H9 (cell line): ENCODE results near the gene TINAG. TPM values are rescaled to one million over a fixed set of nuclear protein-coding genes. Genes with fewer than 3 reads are reported as not detected.

ENCODE experiments used
- DNase-seq: peaks from one replicate; pipeline ENCODE4 v3.0.0-alpha.2; 2017
- H2AFZ ChIP-seq: one replicate; pipeline ENCODE4 v1.6.1; 2013; ENCODE audit warnings: mild to moderate bottlenecking, low read length, control low read depth, moderate library complexity
- H2AK5ac ChIP-seq: 2 replicates; pipeline ENCODE4 v1.6.1; 2013; ENCODE audit warnings: low read length, control low read depth, mixed read lengths; ENCODE audit not compliant: insufficient read length
- H2BK120ac ChIP-seq: one replicate; pipeline ENCODE4 v1.6.1; 2013; ENCODE audit warnings: low read depth, mild to moderate bottlenecking, low read length, control low read depth, inconsistent platforms; ENCODE audit not compliant: poor library complexity, severe bottlenecking
- H2BK12ac ChIP-seq: 2 replicates; pipeline ENCODE4 v1.6.1; 2013; ENCODE audit warnings: low read length, control low read depth, mixed read lengths, low read depth; ENCODE audit not compliant: insufficient read length
- H2BK15ac ChIP-seq: 2 replicates; pipeline ENCODE4 v1.6.1; 2013; ENCODE audit warnings: low read depth, low read length, control low read depth
- H2BK20ac ChIP-seq: one replicate; pipeline ENCODE4 v1.6.1; 2013; ENCODE audit warnings: low read depth, mild to moderate bottlenecking, low read length, control low read depth, inconsistent platforms; ENCODE audit not compliant: poor library complexity, severe bottlenecking
- H2BK5ac ChIP-seq: 2 replicates; pipeline ENCODE4 v1.6.1; 2013; ENCODE audit warnings: low read length, control low read depth, mixed read lengths; ENCODE audit not compliant: insufficient read length
- H3K14ac ChIP-seq: 2 replicates; pipeline ENCODE4 v1.6.1; 2013; ENCODE audit warnings: low read length, control low read depth; ENCODE audit not compliant: insufficient read depth
- H3K18ac ChIP-seq: 2 replicates; pipeline ENCODE4 v1.6.1; 2013; ENCODE audit warnings: low read depth, mild to moderate bottlenecking, mixed read lengths, low read length, control low read depth; ENCODE audit not compliant: insufficient read length
- H3K23ac ChIP-seq: 2 replicates; pipeline ENCODE4 v1.6.1; 2013; ENCODE audit warnings: low read length, control low read depth, mixed read lengths, low read depth; ENCODE audit not compliant: insufficient read length
- H3K23me2 ChIP-seq: 2 replicates; pipeline ENCODE4 v1.6.1; 2013; ENCODE audit warnings: low read depth, mild to moderate bottlenecking, mixed read lengths, low read length, control low read depth; ENCODE audit not compliant: insufficient read length, poor library complexity, severe bottlenecking
- H3K27ac ChIP-seq: 2 replicates; pipeline ENCODE4 v1.5.1; 2013; ENCODE audit warnings: low read length, control low read depth, mixed read lengths, low read depth; ENCODE audit not compliant: insufficient read length
- H3K27me3 ChIP-seq: 2 replicates; pipeline ENCODE4 v1.6.1; 2013; ENCODE audit warnings: low read length, control low read depth, inconsistent platforms; ENCODE audit not compliant: insufficient read depth
- H3K4ac ChIP-seq: 2 replicates; pipeline ENCODE4 v1.6.1; 2013; ENCODE audit warnings: low read depth, mild to moderate bottlenecking, control low read depth, inconsistent platforms, low read length, moderate library complexity
- H3K4me1 ChIP-seq: 2 replicates; pipeline ENCODE4 v1.6.1; 2013; ENCODE audit warnings: low read length, control low read depth, inconsistent platforms; ENCODE audit not compliant: insufficient read depth
- H3K4me2 ChIP-seq: 2 replicates; pipeline ENCODE4 v1.6.1; 2013; ENCODE audit warnings: low read length, control low read depth, mixed read lengths; ENCODE audit not compliant: insufficient read length, insufficient read depth
- H3K56ac ChIP-seq: 2 replicates; pipeline ENCODE4 v1.6.1; 2013; ENCODE audit warnings: low read depth, mild to moderate bottlenecking, mixed read lengths, low read length, control low read depth; ENCODE audit not compliant: insufficient read length
- H3K79me1 ChIP-seq: 2 replicates; pipeline ENCODE4 v1.6.1; 2013; ENCODE audit warnings: low read depth, mild to moderate bottlenecking, moderate library complexity, low read length, control low read depth, inconsistent platforms; ENCODE audit not compliant: insufficient read depth, poor library complexity, severe bottlenecking
- H3K79me2 ChIP-seq: 2 replicates; pipeline ENCODE4 v1.6.1; 2013; ENCODE audit warnings: low read length, control low read depth, inconsistent platforms; ENCODE audit not compliant: insufficient read depth
- H3K9ac ChIP-seq: 2 replicates; pipeline ENCODE4 v1.6.1; 2013; ENCODE audit warnings: low read length, control low read depth, mixed read lengths; ENCODE audit not compliant: insufficient read length; ENCODE audit errors: extremely low read depth
- H3K9me3 ChIP-seq: one replicate; pipeline ENCODE4 v1.6.1; 2013; ENCODE audit warnings: low read depth, low read length, inconsistent platforms; ENCODE audit not compliant: control insufficient read depth
- H3T11ph ChIP-seq: one replicate; pipeline ENCODE4 v1.6.1; 2013; ENCODE audit warnings: mild to moderate bottlenecking, low read length, control low read depth, inconsistent platforms
- H4K20me1 ChIP-seq: one replicate; pipeline ENCODE4 v1.6.1; 2013; ENCODE audit not compliant: control insufficient read depth, insufficient read length, insufficient read depth
- H4K5ac ChIP-seq: 2 replicates; pipeline ENCODE4 v1.6.1; 2013; ENCODE audit warnings: low read depth, mild to moderate bottlenecking, mixed read lengths, low read length, control low read depth; ENCODE audit not compliant: insufficient read length
- H4K8ac ChIP-seq: replicated peaks from 2 replicates; pipeline ENCODE4 v1.6.1; 2013; ENCODE audit warnings: low read length, control low read depth, mixed read lengths, low read depth; ENCODE audit not compliant: insufficient read length
- H4K91ac ChIP-seq: 2 replicates; pipeline ENCODE4 v1.6.1; 2013; ENCODE audit warnings: low read depth, mild to moderate bottlenecking, moderate library complexity, mixed read lengths, low read length, control low read depth; ENCODE audit not compliant: insufficient read length
- H3K27ac Mint-ChIP-seq, 3 experiments: 2 replicates in 2 of 3; 3 replicates in 1 of 3; pipeline ENCODE4 v1.8.0; 2020 to 2021; ENCODE audit warnings: mixed read lengths in 3 of 3, mild to moderate bottlenecking in 1 of 3, moderate library complexity in 1 of 3
- H3K27me3 Mint-ChIP-seq: 2 replicates; pipeline ENCODE4 v1.8.0; 2021; ENCODE audit warnings: low read depth, mild to moderate bottlenecking, moderate library complexity, mixed read lengths
- H3K36me3 Mint-ChIP-seq, 3 experiments: 2 replicates in 2 of 3; 3 replicates in 1 of 3; pipeline ENCODE4 v1.8.0; 2020 to 2021; ENCODE audit warnings: low read depth in 3 of 3, mixed read lengths in 3 of 3; ENCODE audit not compliant: insufficient read depth in 1 of 3
- H3K4me1 Mint-ChIP-seq, 2 experiments: 2 replicates each; pipeline ENCODE4 v1.8.0; 2020; ENCODE audit warnings: mixed read lengths in 2 of 2
- H3K4me3 Mint-ChIP-seq, 2 experiments: 2 replicates in 1 of 2; 3 replicates in 1 of 2; pipeline ENCODE4 v1.8.0; 2020 to 2021; ENCODE audit warnings: mild to moderate bottlenecking in 2 of 2, mixed read lengths in 2 of 2, moderate library complexity in 1 of 2
- H3K9me3 Mint-ChIP-seq, 2 experiments: 2 replicates in 1 of 2; 3 replicates in 1 of 2; pipeline ENCODE4 v1.8.0; 2020; ENCODE audit warnings: mild to moderate bottlenecking in 2 of 2, mixed read lengths in 2 of 2, moderate library complexity in 1 of 2
- WGBS: extraction: QIAGEN DNeasy Blood & Tissue Kit; methylation state at CpG from one replicate; pipeline ENCODE4 v1.1.7; 2013; ENCODE audit warnings: missing lambda C conversion rate, low lambda C conversion rate, mixed read lengths; ENCODE audit not compliant: insufficient read length; ENCODE audit errors: extremely low coverage; 5-methylcytosine and 5-hydroxymethylcytosine counted together
- total RNA-seq: library from RNA; stranded (reverse); gene quantifications from 2 replicates; pipeline ENCODE4 v1.2.1, GENCODE V29; 2021
- TF ChIP-seq, protein P1 (sequence below): fragments of 200-600 bp; sonication (generic); conservative IDR thresholded peaks from 3 replicates; pipeline ENCODE4 v1.8.0; 2021; ENCODE audit warnings: antibody characterized with exemption, mild to moderate bottlenecking

Gene TINAG
- total RNA-seq, 1 experiment from 2014 or later = not detected

GRCh38 chr6:54386295-54386694 is 78.1 kb downstream of the TINAG start:
- H3K27me3 Mint-ChIP-seq = no peaks in the 10 kb centered on the region
- Histone ChIP-seq H4K5ac (no peak overlapping the region), H4K91ac (no peak overlapping the region), H3T11ph (no peak overlapping the region), H3K27ac (no peak overlapping the region), H3K27me3 (no peaks in the 10 kb centered on the region), H3K4me1 (no peaks in the 10 kb centered on the region), H3K9ac (no peak overlapping the region), H2BK5ac (no peak overlapping the region), H4K8ac (no peak overlapping the region), H3K4ac (no peak overlapping the region), H3K9me3 (no peaks in the 10 kb centered on the region), H2BK120ac (no peak overlapping the region), H2AK5ac (no peak overlapping the region), H3K56ac (no peak overlapping the region), H3K23ac (no peak overlapping the region), H3K23me2 (no peaks in the 10 kb centered on the region), H3K18ac (no peak overlapping the region), H4K20me1 (no peaks in the 10 kb centered on the region), H2BK12ac (no peak overlapping the region), H3K79me2 (no peaks in the 10 kb centered on the region), H3K79me1 (no peaks in the 10 kb centered on the region), H2BK20ac (no peak overlapping the region), H3K4me2 (no peak overlapping the region), H3K14ac (no peak overlapping the region), H2BK15ac (no peak overlapping the region), H2AFZ (no peak overlapping the region)
- H3K4me3 Mint-ChIP-seq = no peak overlapping the region
- H3K27ac Mint-ChIP-seq = no peak overlapping the region
- no peak for DNase-seq
- no CpG with 5 or more reads among the region's 5 CpGs for WGBS
- peaks cover 2 to 6% of the 10 kb centered on the region in 2 experiments; a peak in 1 of 4 replicates for H3K4me1 Mint-ChIP-seq
- TF ChIP-seq, protein P1, sequence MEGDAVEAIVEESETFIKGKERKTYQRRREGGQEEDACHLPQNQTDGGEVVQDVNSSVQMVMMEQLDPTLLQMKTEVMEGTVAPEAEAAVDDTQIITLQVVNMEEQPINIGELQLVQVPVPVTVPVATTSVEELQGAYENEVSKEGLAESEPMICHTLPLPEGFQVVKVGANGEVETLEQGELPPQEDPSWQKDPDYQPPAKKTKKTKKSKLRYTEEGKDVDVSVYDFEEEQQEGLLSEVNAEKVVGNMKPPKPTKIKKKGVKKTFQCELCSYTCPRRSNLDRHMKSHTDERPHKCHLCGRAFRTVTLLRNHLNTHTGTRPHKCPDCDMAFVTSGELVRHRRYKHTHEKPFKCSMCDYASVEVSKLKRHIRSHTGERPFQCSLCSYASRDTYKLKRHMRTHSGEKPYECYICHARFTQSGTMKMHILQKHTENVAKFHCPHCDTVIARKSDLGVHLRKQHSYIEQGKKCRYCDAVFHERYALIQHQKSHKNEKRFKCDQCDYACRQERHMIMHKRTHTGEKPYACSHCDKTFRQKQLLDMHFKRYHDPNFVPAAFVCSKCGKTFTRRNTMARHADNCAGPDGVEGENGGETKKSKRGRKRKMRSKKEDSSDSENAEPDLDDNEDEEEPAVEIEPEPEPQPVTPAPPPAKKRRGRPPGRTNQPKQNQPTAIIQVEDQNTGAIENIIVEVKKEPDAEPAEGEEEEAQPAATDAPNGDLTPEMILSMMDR = no peak
- no peaks in the 10 kb centered on the region for H3K9me3 Mint-ChIP-seq
- peaks cover 0 to 2% (median 0%) of the 10 kb centered on the region in 3 experiments; a peak in 1 of 7 replicates for H3K36me3 Mint-ChIP-seq
